Effector memory CD8-positive, alpha-beta T cell (primary cell): ENCODE data around the gene RXYLT1.

Source experiments
- ATAC-seq: fragments of 150-1000 bp; cut with Tn5 transposase; replicated peaks from 2 replicates; pipeline ENCODE4 v1.10.0; 2021; ENCODE audit warnings: mild to moderate bottlenecking, moderate library complexity
- DNase-seq, 3 experiments: peaks; one replicate each; pipeline ENCODE4 v3.0.0; 2021
- H3K27ac Mint-ChIP-seq, 2 donors: one replicate each; pipeline ENCODE4 v1.8.0; 2022; ENCODE audit warnings: mild to moderate bottlenecking in 2 of 2, mixed read lengths in 2 of 2, moderate library complexity in 2 of 2
- H3K27me3 Mint-ChIP-seq, 2 donors: one replicate each; pipeline ENCODE4 v1.8.0; 2022; ENCODE audit warnings: mixed read lengths in 2 of 2
- H3K36me3 Mint-ChIP-seq: one replicate; pipeline ENCODE4 v1.8.0; 2022; ENCODE audit warnings: mild to moderate bottlenecking, moderate library complexity, mixed read lengths; ENCODE audit not compliant: insufficient read depth
- H3K4me1 Mint-ChIP-seq, 2 donors: one replicate each; pipeline ENCODE4 v1.8.0; 2022; ENCODE audit warnings: low read depth in 2 of 2, mixed read lengths in 2 of 2
- H3K4me3 Mint-ChIP-seq, 2 donors: one replicate each; pipeline ENCODE4 v1.8.0; 2022; ENCODE audit warnings: mild to moderate bottlenecking in 2 of 2, mixed read lengths in 2 of 2, moderate library complexity in 2 of 2
- H3K9me3 Mint-ChIP-seq, 2 donors: one replicate each; pipeline ENCODE4 v1.8.0; 2022; ENCODE audit warnings: mixed read lengths in 2 of 2

Gene RXYLT1

GRCh38 chr12:63766498-63766897 lies 13.2 kb upstream of the RXYLT1 start:
- H3K9me3 Mint-ChIP-seq = peaks cover 0 to 1% of the 10 kb centered on the region in 2 donors
- no peak overlapping the region for H3K4me3 Mint-ChIP-seq
- ATAC-seq (no peak), DNase-seq (no peak)
- H3K27ac Mint-ChIP-seq = no peak overlapping the region
- H3K27me3 Mint-ChIP-seq = peaks cover 20 to 45% of the 10 kb centered on the region in 2 donors
- H3K36me3 Mint-ChIP-seq = no peaks in the 10 kb centered on the region
- H3K4me1 Mint-ChIP-seq = no peaks in the 10 kb centered on the region

- Mint-ChIP-seq H3K27me3 (peaks cover 23 to 33% of the 10 kb centered on the region in 2 donors), H3K4me3 (no peak overlapping the region), H3K9me3 (peaks cover 0 to 1% of the 10 kb centered on the region in 2 donors), H3K4me1 (no peaks in the 10 kb centered on the region), H3K36me3 (no peaks in the 10 kb centered on the region), H3K27ac (no peak overlapping the region)
- DNase-seq = no peak
- ATAC-seq = no peak
These were observed 9.3 kb upstream of the RXYLT1 start for GRCh38 chr12:63770375-63770774.

- no peaks in the 10 kb centered on the region for H3K27me3 Mint-ChIP-seq
- peaks cover 4% of the 10 kb centered on the region for H3K36me3 Mint-ChIP-seq
- no peaks in the 10 kb centered on the region for H3K9me3 Mint-ChIP-seq
- H3K27ac Mint-ChIP-seq = no peak overlapping the region
- no peak overlapping the region for H3K4me3 Mint-ChIP-seq
- no peak for DNase-seq
- peaks cover 7 to 10% of the 10 kb centered on the region in 2 donors for H3K4me1 Mint-ChIP-seq
- no peak for ATAC-seq
These were observed 2.4 kb upstream of the RXYLT1 start for GRCh38 chr12:63777340-63777739.

GRCh38 chr12:63782466-63782865 lies 2.8 kb downstream of the RXYLT1 start:
- H3K9me3 Mint-ChIP-seq = no peaks in the 10 kb centered on the region
- ATAC-seq (no peak), DNase-seq (no peak)
- H3K36me3 Mint-ChIP-seq = peaks cover 20% of the 10 kb centered on the region
- no peak overlapping the region for H3K4me3 Mint-ChIP-seq
- no peaks in the 10 kb centered on the region for H3K27me3 Mint-ChIP-seq
- H3K4me1 Mint-ChIP-seq = peaks cover 9 to 23% of the 10 kb centered on the region in 2 donors
- peak overlapping the region in 1 of 2 donors; percentile 26 for H3K27ac Mint-ChIP-seq

GRCh38 chr12:63787306-63787705 lies 7.6 kb downstream of the RXYLT1 start:
- no peak overlapping the region for H3K4me3 Mint-ChIP-seq
- ATAC-seq (no peak), DNase-seq (no peak)
- H3K9me3 Mint-ChIP-seq = no peaks in the 10 kb centered on the region
- peaks cover 5 to 18% of the 10 kb centered on the region in 2 donors for H3K4me1 Mint-ChIP-seq
- peaks cover 35% of the 10 kb centered on the region for H3K36me3 Mint-ChIP-seq
- no peak overlapping the region for H3K27ac Mint-ChIP-seq
- H3K27me3 Mint-ChIP-seq = no peaks in the 10 kb centered on the region

GRCh38 chr12:63790608-63790945 lies 10.9 kb downstream of the RXYLT1 start:
- no peak overlapping the region for H3K4me3 Mint-ChIP-seq
- DNase-seq (no peak), ATAC-seq (no peak)
- peaks cover 4% of the 10 kb centered on the region in 2 donors for H3K4me1 Mint-ChIP-seq
- H3K27ac Mint-ChIP-seq = peak overlapping the region in 1 of 2 donors; percentile 26
- no peaks in the 10 kb centered on the region for H3K9me3 Mint-ChIP-seq
- H3K36me3 Mint-ChIP-seq = peaks cover 22% of the 10 kb centered on the region
- no peaks in the 10 kb centered on the region for H3K27me3 Mint-ChIP-seq

GRCh38 chr12:63792338-63792737 lies 12.6 kb downstream of the RXYLT1 start:
- DNase-seq (no peak), ATAC-seq (no peak)
- Mint-ChIP-seq H3K9me3 (no peaks in the 10 kb centered on the region), H3K4me3 (no peak overlapping the region), H3K36me3 (peaks cover 19% of the 10 kb centered on the region), H3K27ac (no peak overlapping the region), H3K4me1 (peaks cover 4% of the 10 kb centered on the region in 2 donors), H3K27me3 (no peaks in the 10 kb centered on the region)

- no peaks in the 10 kb centered on the region for H3K9me3 Mint-ChIP-seq
- H3K27ac Mint-ChIP-seq = no peak overlapping the region
These were observed 15.5 kb downstream of the RXYLT1 start for GRCh38 chr12:63795032-63795687.

GRCh38 chr12:63795944-63796343 lies 16.2 kb downstream of the RXYLT1 start:
- no peak for DNase-seq
- H3K27ac Mint-ChIP-seq = no peak overlapping the region

More at GRCh38 chr12:63795032-63795687, 15.5 kb downstream of the RXYLT1 start:
- Mint-ChIP-seq H3K4me1 (no peaks in the 10 kb centered on the region), H3K36me3 (peaks cover 6% of the 10 kb centered on the region), H3K27me3 (no peaks in the 10 kb centered on the region), H3K4me3 (no peak overlapping the region)
- DNase-seq (no peak), ATAC-seq (no peak)

GRCh38 chr12:63802012-63802608 lies 22.4 kb downstream of the RXYLT1 start:
- no peaks in the 10 kb centered on the region for H3K9me3 Mint-ChIP-seq
- DNase-seq (no peak), ATAC-seq (no peak)
- no peaks in the 10 kb centered on the region for H3K27me3 Mint-ChIP-seq
- H3K27ac Mint-ChIP-seq = no peak overlapping the region
- no peak overlapping the region for H3K4me3 Mint-ChIP-seq
- H3K4me1 Mint-ChIP-seq = no peaks in the 10 kb centered on the region
- H3K36me3 Mint-ChIP-seq = no peaks in the 10 kb centered on the region

More at GRCh38 chr12:63795944-63796343, 16.2 kb downstream of the RXYLT1 start:
- H3K27me3 Mint-ChIP-seq = no peaks in the 10 kb centered on the region
- no peak for ATAC-seq
- H3K36me3 Mint-ChIP-seq = peaks cover 2% of the 10 kb centered on the region
- no peaks in the 10 kb centered on the region for H3K4me1 Mint-ChIP-seq
- no peaks in the 10 kb centered on the region for H3K9me3 Mint-ChIP-seq
- H3K4me3 Mint-ChIP-seq = no peak overlapping the region

- ATAC-seq (no peak), DNase-seq (no peak)
- Mint-ChIP-seq H3K9me3 (no peaks in the 10 kb centered on the region), H3K27me3 (no peaks in the 10 kb centered on the region), H3K4me1 (no peaks in the 10 kb centered on the region), H3K4me3 (no peak overlapping the region), H3K36me3 (no peaks in the 10 kb centered on the region), H3K27ac (no peak overlapping the region)
These were observed 25.0 kb downstream of the RXYLT1 start for GRCh38 chr12:63804746-63805145.

- H3K9me3 Mint-ChIP-seq = no peaks in the 10 kb centered on the region
- no peak for DNase-seq
- H3K4me1 Mint-ChIP-seq = no peaks in the 10 kb centered on the region
- no peak overlapping the region for H3K4me3 Mint-ChIP-seq
- no peaks in the 10 kb centered on the region for H3K27me3 Mint-ChIP-seq
- no peak for ATAC-seq
- H3K27ac Mint-ChIP-seq = peak overlapping the region in 1 of 2 donors; percentile 35
- no peaks in the 10 kb centered on the region for H3K36me3 Mint-ChIP-seq
These were observed 26.3 kb downstream of the RXYLT1 start for GRCh38 chr12:63805704-63806672.

- Mint-ChIP-seq H3K9me3 (no peaks in the 10 kb centered on the region), H3K36me3 (no peaks in the 10 kb centered on the region), H3K27me3 (no peaks in the 10 kb centered on the region), H3K27ac (no peak overlapping the region), H3K4me1 (no peaks in the 10 kb centered on the region), H3K4me3 (no peak overlapping the region)
- DNase-seq (no peak), ATAC-seq (no peak)
These were observed 28.9 kb downstream of the RXYLT1 start for GRCh38 chr12:63808631-63809030.
